Lung (tissue), 12 donors: ENCODE measurements around the gene SERPINE3. TPM values are rescaled to one million over a fixed set of nuclear protein-coding genes. Genes with fewer than 3 reads are reported as not detected.

Source experiments
- ATAC-seq: fragments of 200-7000 bp; cut with Tn5 transposase; one replicate; pipeline ENCODE4 v1.9.1; 2020; ENCODE audit warnings: moderate number of reproducible peaks; ENCODE audit not compliant: insufficient read depth, low FRiP score
- DNase-seq, 3 donors: peaks; one replicate each; pipeline ENCODE4 v3.0.0-alpha.2; 2013 to 2017
- H3K27ac ChIP-seq, 2 donors: one replicate each; pipeline ENCODE4 v1.5.1; 2013; ENCODE audit warnings: mild to moderate bottlenecking in 2 of 2, moderate library complexity in 2 of 2, control low read depth in 1 of 2, inconsistent platforms in 1 of 2, low read depth in 1 of 2, low read length in 1 of 2
- H3K27me3 ChIP-seq, 3 donors: one replicate each; pipeline ENCODE4 v1.5.1; 2013; ENCODE audit warnings: low read length in 2 of 3; ENCODE audit not compliant: control insufficient read depth in 3 of 3, insufficient read depth in 3 of 3
- H3K36me3 ChIP-seq, 4 donors: one replicate each; pipeline ENCODE4 v1.5.1; 2013; ENCODE audit warnings: low read length in 4 of 4, mild to moderate bottlenecking in 1 of 4, moderate library complexity in 1 of 4; ENCODE audit not compliant: control insufficient read depth in 4 of 4, insufficient read depth in 4 of 4
- H3K4me1 ChIP-seq, 5 donors: one replicate each; pipeline ENCODE4 v1.5.1; 2013; ENCODE audit warnings: low read length in 5 of 5, mild to moderate bottlenecking in 2 of 5, moderate library complexity in 1 of 5; ENCODE audit not compliant: control insufficient read depth in 5 of 5, insufficient read depth in 5 of 5
- H3K4me3 ChIP-seq: one replicate; pipeline ENCODE4 v1.5.1; 2013; ENCODE audit warnings: mild to moderate bottlenecking, control low read depth, moderate library complexity
- H3K9ac ChIP-seq, 2 donors: one replicate each; pipeline ENCODE4 v1.5.1; 2013; ENCODE audit warnings: low read length in 2 of 2, control low read depth in 1 of 2; ENCODE audit not compliant: insufficient read depth in 1 of 2
- H3K9me3 ChIP-seq, 4 donors: one replicate each; pipeline ENCODE4 v1.5.1; 2013; ENCODE audit warnings: low read length in 3 of 4, mild to moderate bottlenecking in 1 of 4, moderate library complexity in 1 of 4; ENCODE audit not compliant: control insufficient read depth in 4 of 4, insufficient read depth in 3 of 4
- WGBS, 2 donors: extraction: QIAGEN DNeasy Blood & Tissue Kit; methylation state at CpG; one replicate each; pipeline ENCODE4 v1.1.7; 2013; 5-methylcytosine and 5-hydroxymethylcytosine counted together
- polyA plus RNA-seq, 2 donors: library from polyadenylated mRNA; stranded (reverse); fragments of 200-250 nt; gene quantifications; one replicate each; pipeline ENCODE4 v1.2.1, GENCODE V29; 2013
- total RNA-seq, 2 donors: library from RNA; depleted of rRNA in 1 of 2; stranded (reverse); fragments of >200 nt in 1 of 2; gene quantifications; one replicate each; pipeline ENCODE4 v1.2.1, GENCODE V29; 2014 to 2021
- TF ChIP-seq, protein P1 (sequence below): IDR thresholded peaks from 2 replicates; pipeline ENCODE4 v1.5.1; 2012; ENCODE audit warnings: mild to moderate bottlenecking; ENCODE audit errors: control extremely low read depth, extremely low read depth
- donor health status: control.
- donor health status: control.
- donor health status: Bipolar disorder and iron deficiency.
- donor health status: healthy.
- donor health status: DM: yes; HTN: yes; CAD: no.

The SERPINE3 gene
- total and polyA plus RNA-seq, 4 donors, result not detected

DNA sequence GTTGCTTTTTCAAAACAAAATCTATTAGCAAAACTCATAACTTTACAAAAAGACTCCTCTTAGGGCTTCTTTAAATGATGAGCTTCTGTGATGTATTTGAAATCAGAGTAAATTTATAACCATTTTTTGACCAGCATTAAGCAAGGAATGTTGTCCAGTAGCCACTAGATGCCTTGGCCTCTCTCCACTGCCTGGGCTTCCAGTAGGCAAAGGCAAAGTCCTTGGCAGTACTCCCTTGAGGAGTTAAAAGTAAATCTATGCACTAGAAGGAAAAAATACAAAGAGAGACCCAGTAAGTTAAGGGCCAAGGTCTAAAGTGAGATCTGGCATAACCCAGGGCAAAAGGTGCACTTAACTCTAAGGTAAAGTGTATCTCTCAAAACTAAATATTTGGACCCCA lies 9.5 kb downstream of the SERPINE3 start:
- H3K36me3 ChIP-seq, result no peaks in the 10 kb centered on the region
- no peak overlapping the region for H3K27ac ChIP-seq
- ATAC-seq (no peak), DNase-seq (no peak)
- TF ChIP-seq, protein P1, sequence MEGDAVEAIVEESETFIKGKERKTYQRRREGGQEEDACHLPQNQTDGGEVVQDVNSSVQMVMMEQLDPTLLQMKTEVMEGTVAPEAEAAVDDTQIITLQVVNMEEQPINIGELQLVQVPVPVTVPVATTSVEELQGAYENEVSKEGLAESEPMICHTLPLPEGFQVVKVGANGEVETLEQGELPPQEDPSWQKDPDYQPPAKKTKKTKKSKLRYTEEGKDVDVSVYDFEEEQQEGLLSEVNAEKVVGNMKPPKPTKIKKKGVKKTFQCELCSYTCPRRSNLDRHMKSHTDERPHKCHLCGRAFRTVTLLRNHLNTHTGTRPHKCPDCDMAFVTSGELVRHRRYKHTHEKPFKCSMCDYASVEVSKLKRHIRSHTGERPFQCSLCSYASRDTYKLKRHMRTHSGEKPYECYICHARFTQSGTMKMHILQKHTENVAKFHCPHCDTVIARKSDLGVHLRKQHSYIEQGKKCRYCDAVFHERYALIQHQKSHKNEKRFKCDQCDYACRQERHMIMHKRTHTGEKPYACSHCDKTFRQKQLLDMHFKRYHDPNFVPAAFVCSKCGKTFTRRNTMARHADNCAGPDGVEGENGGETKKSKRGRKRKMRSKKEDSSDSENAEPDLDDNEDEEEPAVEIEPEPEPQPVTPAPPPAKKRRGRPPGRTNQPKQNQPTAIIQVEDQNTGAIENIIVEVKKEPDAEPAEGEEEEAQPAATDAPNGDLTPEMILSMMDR, result no peak
- no peak overlapping the region for H3K9ac ChIP-seq
- H3K4me1 ChIP-seq, result peaks cover 0 to 13% (median 0%) of the 10 kb centered on the region in 5 donors
- no peaks in the 10 kb centered on the region for H3K27me3 ChIP-seq
- no peaks in the 10 kb centered on the region for H3K9me3 ChIP-seq
- H3K4me3 ChIP-seq, result no peak overlapping the region

DNA sequence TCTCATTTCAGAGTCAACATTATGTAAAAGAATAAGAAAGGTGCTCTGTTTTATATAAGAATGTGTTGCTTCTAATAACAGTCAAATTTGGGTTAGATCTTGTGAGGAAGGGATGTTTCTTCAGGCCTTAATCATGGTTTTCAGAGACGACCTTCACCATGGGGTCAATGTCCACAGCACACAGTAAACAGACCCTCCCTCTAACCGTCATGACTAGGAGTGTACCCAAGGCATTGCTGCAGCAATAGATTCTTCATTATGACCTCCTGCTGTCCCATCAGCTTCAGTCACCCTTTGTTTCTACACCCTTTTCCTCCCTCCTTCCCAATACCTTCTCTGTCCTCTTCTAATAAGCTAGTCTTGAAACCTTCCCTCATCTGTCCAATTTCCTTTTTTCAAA lies 15.7 kb downstream of the SERPINE3 start:
- no peaks in the 10 kb centered on the region for H3K9me3 ChIP-seq
- H3K4me3 ChIP-seq, result no peak overlapping the region
- no peaks in the 10 kb centered on the region for H3K27me3 ChIP-seq
- TF ChIP-seq, protein P1, result no peak
- DNase-seq (no peak), ATAC-seq (no peak)
- H3K36me3 ChIP-seq, result peaks cover 0 to 1% (median 0%) of the 10 kb centered on the region in 4 donors
- H3K9ac ChIP-seq, result no peak overlapping the region
- WGBS, 2 donors, result 85 to 89% methylated on average over 2 of the region's 2 CpGs
- H3K4me1 ChIP-seq, result peaks cover 0 to 20% (median 9%) of the 10 kb centered on the region in 5 donors
- no peak overlapping the region for H3K27ac ChIP-seq

DNA sequence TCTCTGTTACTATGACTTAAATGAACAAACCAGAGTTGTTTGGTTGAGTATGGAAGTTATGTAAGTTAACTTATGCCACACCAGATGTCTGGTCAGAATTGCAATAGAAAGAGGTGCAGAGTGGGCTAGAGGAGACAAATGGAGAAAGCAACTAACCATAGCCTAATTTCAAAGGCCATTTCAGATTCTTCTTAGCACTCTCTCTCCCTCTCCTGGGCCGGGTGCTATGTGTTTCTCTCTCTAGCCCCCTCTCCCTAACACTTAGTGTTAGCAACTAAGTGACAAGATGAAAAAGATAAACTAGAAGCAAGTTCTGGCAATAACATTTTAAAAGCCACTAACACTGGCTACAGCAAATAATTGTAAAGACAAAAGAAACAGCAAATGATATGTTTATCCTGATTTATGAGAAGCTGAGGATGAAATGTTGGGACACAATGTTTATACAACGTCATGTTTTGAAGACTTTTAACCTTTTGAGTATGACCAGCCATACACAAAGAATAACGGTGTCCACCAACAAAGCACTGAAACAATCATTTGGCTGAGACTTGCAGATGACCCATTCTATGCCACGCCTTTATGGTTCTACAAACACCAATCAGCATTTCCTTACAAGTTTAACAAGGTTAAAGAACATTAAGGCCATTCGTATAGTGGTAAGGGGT lies 18.6 kb downstream of the SERPINE3 start:
- peaks cover 0 to 20% (median 9%) of the 10 kb centered on the region in 5 donors for H3K4me1 ChIP-seq
- H3K9ac ChIP-seq, result no peak overlapping the region
- ATAC-seq, result no peak
- TF ChIP-seq, protein P1, result no peak
- no peaks in the 10 kb centered on the region for H3K9me3 ChIP-seq
- peak in 2 of 3 donors; percentile 38 to 50 for DNase-seq
- no peak overlapping the region for H3K27ac ChIP-seq
- no peaks in the 10 kb centered on the region for H3K27me3 ChIP-seq
- 71 to 78% methylated on average over 5 of the region's 5 CpGs for WGBS, 2 donors
- H3K36me3 ChIP-seq, result peaks cover 0 to 3% (median 2%) of the 10 kb centered on the region in 4 donors
- H3K4me3 ChIP-seq, result no peak overlapping the region

DNA sequence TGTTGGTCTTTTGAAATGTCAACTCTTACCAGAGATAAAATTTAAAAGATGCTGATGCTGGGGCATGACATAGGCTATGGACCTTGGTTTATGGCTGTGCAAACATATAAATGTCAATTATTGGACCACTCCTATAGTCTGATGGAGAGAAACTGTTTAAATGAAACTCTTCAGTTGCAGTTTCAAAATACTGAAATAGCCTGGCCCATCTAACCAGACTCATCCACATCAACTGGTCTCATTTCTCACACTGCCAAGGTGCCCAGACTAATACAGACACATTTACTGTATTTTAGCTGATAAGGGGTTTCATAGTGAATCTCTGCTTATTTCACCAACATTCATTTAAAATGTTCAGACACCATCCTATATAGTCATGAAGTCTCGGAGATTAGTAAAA lies 19.9 kb downstream of the SERPINE3 start:
- no peak for ATAC-seq
- H3K36me3 ChIP-seq, result peaks cover under 1 to 7% (median 3%) of the 10 kb centered on the region in 4 donors
- no peaks in the 10 kb centered on the region for H3K9me3 ChIP-seq
- WGBS, 2 donors, result 94 to 96% methylated on average over 1 of the region's 1 CpG
- H3K4me1 ChIP-seq, result peaks cover 0 to 20% (median 9%) of the 10 kb centered on the region in 5 donors
- H3K27me3 ChIP-seq, result no peaks in the 10 kb centered on the region
- H3K27ac ChIP-seq, result no peak overlapping the region
- no peak overlapping the region for H3K4me3 ChIP-seq
- no peak overlapping the region for H3K9ac ChIP-seq
- TF ChIP-seq, protein P1, result no peak
- no peak for DNase-seq
